ENCODE measurements around the gene IL10RB. TPM values are rescaled to one million over a fixed set of nuclear protein-coding genes. Genes with fewer than 3 reads are reported as not detected.

The IL10RB gene
- total RNA-seq, 1 experiment from 2014 or later = 13.4 TPM

- DNase-seq (ENCODE audit: low spot score) = no peak
Measured at GRCh38 chr21:33330726-33331125, 64.6 kb downstream of the IL10RB start.

- DNase-seq (ENCODE audit: low spot score) = no peak
Measured at GRCh38 chr21:33332143-33332542, 66.0 kb downstream of the IL10RB start.

GRCh38 chr21:33334191-33334590 is 68.0 kb downstream of the IL10RB start:
- DNase-seq (ENCODE audit: low spot score) = no peak

GRCh38 chr21:33334824-33335223 is 68.7 kb downstream of the IL10RB start:
- DNase-seq (ENCODE audit: low spot score) = no peak

- DNase-seq (ENCODE audit: low spot score) = no peak
Measured at GRCh38 chr21:33339135-33339534, 73.0 kb downstream of the IL10RB start.

GRCh38 chr21:33339918-33340317 is 73.8 kb downstream of the IL10RB start:
- DNase-seq (ENCODE audit: low spot score) = no peak

GRCh38 chr21:33345751-33346238 is 79.6 kb downstream of the IL10RB start:
- no peak for DNase-seq (ENCODE audit: low spot score)

Other genes starting within 250 kb of the IL10RB start
- gene OLIG2, start 240.4 kb upstream of the IL10RB start, total RNA-seq (2014; rRNA removed; shearing (Covaris generic)) = not detected in 2 replicates
- not detected in 2 replicates for gene OLIG1, start 196.2 kb upstream of the IL10RB start, total RNA-seq (2014; rRNA removed; shearing (Covaris generic))
- 1.2 and 1.6 TPM in 2 replicates for gene IFNAR2, start 36.4 kb upstream of the IL10RB start, total RNA-seq (2014; rRNA removed; shearing (Covaris generic))
- 1.6 and 6.8 TPM in 2 replicates for gene IFNAR1, start 58.6 kb downstream of the IL10RB start, total RNA-seq (2014; rRNA removed; shearing (Covaris generic))
- 28.1 and 30.2 TPM in 2 replicates for gene IFNGR2, start 137.0 kb downstream of the IL10RB start, total RNA-seq (2014; rRNA removed; shearing (Covaris generic))
- 7.0 and 8.0 TPM in 2 replicates for gene TMEM50B, start 213.6 kb downstream of the IL10RB start, total RNA-seq (2014; rRNA removed; shearing (Covaris generic))
- gene DNAJC28, start 225.3 kb downstream of the IL10RB start, total RNA-seq (2014; rRNA removed; shearing (Covaris generic)) = 0.20 and 0.42 TPM in 2 replicates

All from HT-29 (cell line).